HCT116 (cell line): ENCODE results near the gene RET. TPM values are rescaled to one million over a fixed set of nuclear protein-coding genes. Genes with fewer than 3 reads are reported as not detected.

ENCODE experiments used
- ATAC-seq: fragments of 200-7000 bp; cut with Tn5 transposase; 2 replicates; pipeline ENCODE4 v1.9.1; 2020; ENCODE audit warnings: mild to moderate bottlenecking, moderate library complexity
- BruUV-seq: library from RNA; stranded (reverse); fragments of 400-500 nt; replicated peaks from 2 replicates; lab custom pipeline; 2021; lab: Mats Ljungman, UMichigan
- CTCF ChIA-PET: fragments of 300-600 bp; sonication (Branson Sonifier 250); formaldehyde crosslinking; loops from one replicate; lab custom pipeline; 2021; ENCODE audit warnings: antibody characterized with exemption; lab: Charles Lee
- POLR2A ChIA-PET: fragments of 300-600, 350-600 bp; sonication (Branson Sonifier 250); formaldehyde crosslinking; loops from one replicate; lab custom pipeline; 2021; ENCODE audit warnings: antibody characterized with exemption; lab: Charles Lee
- RAD21 ChIA-PET, 2 experiments: fragments of 300-600 bp; sonication (Branson Sonifier 250); formaldehyde crosslinking; loops; one replicate each; lab custom pipeline; 2023; ENCODE audit warnings: low total read pairs in 2 of 2; ENCODE audit not compliant: uncharacterized antibody in 2 of 2, unreplicated experiment in 2 of 2, low non-redundant PET in 1 of 2; lab: Charles Lee
- DNase-seq: peaks from one replicate; pipeline ENCODE4 v3.0.0-alpha.2; 2010; ENCODE audit warnings: low read depth, low spot score
- H2AFZ ChIP-seq: fragments of 200-600 bp; shearing (Covaris generic), sonication (generic); 2 replicates; pipeline ENCODE4 v1.6.1; 2017; ENCODE audit warnings: low read depth, mixed run types, mixed read lengths, antibody characterized with exemption, low read length; ENCODE audit not compliant: poor library complexity, severe bottlenecking
- H3K27ac ChIP-seq: 2 replicates; pipeline ENCODE4 v1.5.1; 2012; ENCODE audit warnings: low read depth, low read length
- H3K27me3 ChIP-seq: fragments of 200-600 bp; sonication (generic); 2 replicates; pipeline ENCODE4 v1.6.1; 2016; ENCODE audit warnings: mixed run types, low read length, mixed read lengths; ENCODE audit not compliant: insufficient read depth
- H3K36me3 ChIP-seq, 2 experiments: fragments of 200-500 bp in 1 of 2; fragments of 200-600 bp in 1 of 2; sonication (Bioruptor generic) in 1 of 2; sonication (generic) in 1 of 2; 2 replicates each; pipeline versions ENCODE4 v1.5.1 to v1.6.1; 2014 to 2016; ENCODE audit warnings: low read length in 2 of 2, inconsistent platforms in 1 of 2, mixed read lengths in 1 of 2, mixed run types in 1 of 2; ENCODE audit not compliant: insufficient read depth in 2 of 2, control insufficient read depth in 1 of 2
- H3K4me1 ChIP-seq, 2 experiments: fragments of 200-600 bp in 1 of 2; sonication (generic) in 1 of 2; 2 replicates each; pipeline versions ENCODE4 v1.5.1 to v1.6.1; 2012 to 2017; ENCODE audit warnings: low read length in 2 of 2, inconsistent platforms in 1 of 2, mild to moderate bottlenecking in 1 of 2, mixed read lengths in 1 of 2, mixed run types in 1 of 2, moderate library complexity in 1 of 2; ENCODE audit not compliant: insufficient read depth in 2 of 2, control insufficient read depth in 1 of 2
- H3K4me2 ChIP-seq: fragments of 200-600 bp; sonication (generic); 2 replicates; pipeline ENCODE4 v1.6.1; 2017; ENCODE audit warnings: mixed run types, low read length, mixed read lengths
- H3K4me3 ChIP-seq, 2 experiments: fragments of 200-600 bp in 1 of 2; sonication (generic) in 1 of 2; replicated peaks in 1 of 2; 2 replicates each; pipeline ENCODE4 v1.5.1; 2011 to 2016; ENCODE audit warnings: low read length in 2 of 2, control low read depth in 1 of 2, low read depth in 1 of 2, mild to moderate bottlenecking in 1 of 2, mixed read lengths in 1 of 2, mixed run types in 1 of 2
- H3K79me2 ChIP-seq: fragments of 200-600 bp; sonication (generic); 2 replicates; pipeline ENCODE4 v1.6.1; 2017; ENCODE audit warnings: mild to moderate bottlenecking, mixed run types, low read length, moderate library complexity, mixed read lengths; ENCODE audit not compliant: insufficient read depth
- H3K9ac ChIP-seq: fragments of 200-600 bp; sonication (generic); 2 replicates; pipeline ENCODE4 v1.6.1; 2016; ENCODE audit warnings: low read length, mixed read lengths
- H3K9me2 ChIP-seq: fragments of 200-600 bp; sonication (generic), shearing (Covaris generic); 2 replicates; pipeline ENCODE4 v1.6.1; 2017; ENCODE audit warnings: mixed run types, mild to moderate bottlenecking, moderate library complexity; ENCODE audit not compliant: insufficient read depth
- H3K9me3 ChIP-seq, 2 experiments: fragments of 200-500 bp in 1 of 2; fragments of 200-600 bp in 1 of 2; sonication (Bioruptor generic) in 1 of 2; sonication (generic) in 1 of 2; 2 replicates each; pipeline ENCODE4 v1.6.1; 2014 to 2017; ENCODE audit warnings: low read length in 2 of 2, mixed read lengths in 2 of 2, inconsistent platforms in 1 of 2, low read depth in 1 of 2, mild to moderate bottlenecking in 1 of 2, mixed run types in 1 of 2, moderate library complexity in 1 of 2; ENCODE audit not compliant: control insufficient read depth in 1 of 2, insufficient read depth in 1 of 2
- H4K20me1 ChIP-seq: fragments of 200-600 bp; sonication (generic), shearing (Covaris generic); 2 replicates; pipeline ENCODE4 v1.6.1; 2017; ENCODE audit warnings: mixed run types, mild to moderate bottlenecking, moderate library complexity; ENCODE audit not compliant: insufficient read depth
- CBX3 ChIP-seq: IDR thresholded peaks from 2 replicates; pipeline ENCODE4 v1.6.1; 2012; ENCODE audit warnings: low read depth
- CEBPB ChIP-seq: IDR thresholded peaks from 2 replicates; pipeline ENCODE4 v1.6.1; 2012; ENCODE audit warnings: low read depth
- ELF1 ChIP-seq: IDR thresholded peaks from 2 replicates; pipeline ENCODE4 v1.6.1; 2012; ENCODE audit warnings: low read depth, borderline replicate concordance
- POLR2AphosphoS5 ChIP-seq: IDR thresholded peaks from 2 replicates; pipeline ENCODE4 v1.6.1; 2011; ENCODE audit warnings: mild to moderate bottlenecking, low read depth, low read length, moderate library complexity
- intact Hi-C: fragments of 100-400 bp; cut with micrococcal nuclease; formaldehyde crosslinking; loops from 2 replicates; pipeline ENCODE4 v1.10.0; 2022
- total RNA-seq: library from RNA; stranded (reverse); gene quantifications from one replicate; pipeline ENCODE4 v1.2.1, GENCODE V29; 2021; ENCODE audit not compliant: unreplicated experiment

The RET gene
- total RNA-seq, 1 experiment from 2014 or later: 5.9 TPM

- H3K9me2 ChIP-seq: no peaks in the 10 kb centered on the region
- H4K20me1 ChIP-seq: no peaks in the 10 kb centered on the region
- DNase-seq: no peak
- no peak overlapping the region for H3K4me3 ChIP-seq
- H3K36me3 ChIP-seq: no peaks in the 10 kb centered on the region
- H3K27ac ChIP-seq: no peak overlapping the region
- no peaks in the 10 kb centered on the region for H3K9me3 ChIP-seq
- peaks cover 0 to 3% of the 10 kb centered on the region in 2 experiments; a peak in 1 of 4 replicates for H3K4me1 ChIP-seq
- intact Hi-C loops: no loop called here
- no peaks in the 10 kb centered on the region for H3K79me2 ChIP-seq
- no TSS peak for BruUV-seq
- RAD21 ChIA-PET: no interaction called here
- H3K27me3 ChIP-seq: no peaks in the 10 kb centered on the region
- H3K9ac ChIP-seq: no peak overlapping the region
- H3K4me2 ChIP-seq: no peak overlapping the region
- POLR2A ChIA-PET: no interaction called here
- no peak overlapping the region for H2AFZ ChIP-seq
- CTCF ChIA-PET: no interaction called here
- TF ChIP-seq ELF1: no peak
- TF ChIP-seq, all 23 proteins: peak for 0
- ATAC-seq: no peak
Measured at GRCh38 chr10:43162604-43163003, 85.7 kb downstream of the RET start.

- H3K9me2 ChIP-seq: no peaks in the 10 kb centered on the region
- no peak overlapping the region for H3K4me2 ChIP-seq
- TF ChIP-seq CBX3 (no peak), POLR2AphosphoS5 (no peak), CEBPB (no peak)
- no peak overlapping the region for H3K9ac ChIP-seq
- H2AFZ ChIP-seq: no peak overlapping the region
- H3K9me3 ChIP-seq: no peaks in the 10 kb centered on the region
- H3K36me3 ChIP-seq: no peaks in the 10 kb centered on the region
- ChIA-PET CTCF (no interaction called here), RAD21 (no interaction called here), POLR2A (no interaction called here)
- intact Hi-C loops: no loop called here
- BruUV-seq: no TSS peak
- H3K4me3 ChIP-seq: no peak overlapping the region
- H3K27ac ChIP-seq: no peak overlapping the region
- ATAC-seq: no peak
- no peaks in the 10 kb centered on the region for H3K79me2 ChIP-seq
- no peak for DNase-seq
- H4K20me1 ChIP-seq: no peaks in the 10 kb centered on the region
- H3K27me3 ChIP-seq: no peaks in the 10 kb centered on the region
- H3K4me1 ChIP-seq: peaks cover 0 to 3% of the 10 kb centered on the region in 2 experiments; a peak in 1 of 4 replicates
Measured at GRCh38 chr10:43166207-43166879, 89.5 kb downstream of the RET start.
